GM19025 (cell line): ENCODE data around the gene UBAC1.

Experiments used
- ATAC-seq: cut with Tn5 transposase; IDR thresholded peaks from one replicate; pipeline ENCODE4 v1.9.1; 2021; ENCODE audit warnings: mild to moderate bottlenecking, low read depth, moderate library complexity; ENCODE audit not compliant: unreplicated experiment

UBAC1 gene

GRCh38 chr9:135994501-135995192 lies 33.5 kb upstream of the UBAC1 start:
- no peak for ATAC-seq

- no peak for ATAC-seq
Measured at GRCh38 chr9:135993765-135994500, 32.8 kb upstream of the UBAC1 start.

GRCh38 chr9:135993409-135993742 lies 32.2 kb upstream of the UBAC1 start:
- ATAC-seq: no peak

- no peak for ATAC-seq
Measured at GRCh38 chr9:135992486-135993408, 31.6 kb upstream of the UBAC1 start.

- no peak for ATAC-seq
Measured at GRCh38 chr9:135991771-135992170, 30.6 kb upstream of the UBAC1 start.

GRCh38 chr9:135990468-135991429 lies 29.6 kb upstream of the UBAC1 start:
- no peak for ATAC-seq

- no peak for ATAC-seq
Measured at GRCh38 chr9:135989722-135990467, 28.7 kb upstream of the UBAC1 start.

GRCh38 chr9:135989157-135989556 lies 28.0 kb upstream of the UBAC1 start:
- ATAC-seq: no peak

GRCh38 chr9:135988493-135988892 lies 27.3 kb upstream of the UBAC1 start:
- no peak for ATAC-seq

GRCh38 chr9:135987838-135988404 lies 26.7 kb upstream of the UBAC1 start:
- ATAC-seq: no peak

GRCh38 chr9:135986605-135987004 lies 25.4 kb upstream of the UBAC1 start:
- ATAC-seq: no peak

- no peak for ATAC-seq
Measured at GRCh38 chr9:135985889-135986288, 24.7 kb upstream of the UBAC1 start.

GRCh38 chr9:135985459-135985774 lies 24.2 kb upstream of the UBAC1 start:
- ATAC-seq: no peak

- ATAC-seq: no peak
Measured at GRCh38 chr9:135984072-135984710, 23.0 kb upstream of the UBAC1 start.

GRCh38 chr9:135983208-135984071 lies 22.3 kb upstream of the UBAC1 start:
- ATAC-seq: no peak

GRCh38 chr9:135982499-135983207 lies 21.5 kb upstream of the UBAC1 start:
- ATAC-seq: no peak

GRCh38 chr9:135980926-135981630 lies 19.9 kb upstream of the UBAC1 start:
- ATAC-seq: no peak
